Effector memory CD4-positive, alpha-beta T cell (primary cell): ENCODE results near the gene YTHDF1.
"Not testable (repeated sequence)": the region's sequence is repeated elsewhere in the genome, so short reads cannot be mapped to it uniquely, and the experiment has no call there.

Experiments
- DNase-seq, 3 donors: peaks; one replicate each; pipeline ENCODE4 v3.0.0-alpha.2; 2020
- H3K27ac ChIP-seq: 2 replicates; pipeline ENCODE4 v1.7.0; 2013; ENCODE audit warnings: mild to moderate bottlenecking, low read length, moderate library complexity; ENCODE audit not compliant: insufficient read depth, poor library complexity, severe bottlenecking
- H3K27me3 ChIP-seq: replicated peaks from 2 replicates; pipeline ENCODE4 v1.7.0; 2013; ENCODE audit warnings: mild to moderate bottlenecking, low read length; ENCODE audit not compliant: insufficient read depth, control insufficient read depth, poor library complexity, severe bottlenecking
- H3K36me3 ChIP-seq: 2 replicates; pipeline ENCODE4 v1.7.0; 2013; ENCODE audit warnings: mild to moderate bottlenecking, low read length, moderate library complexity; ENCODE audit not compliant: control insufficient read depth, insufficient read depth
- H3K4me1 ChIP-seq: 2 replicates; pipeline ENCODE4 v1.7.0; 2013; ENCODE audit warnings: low read length, mild to moderate bottlenecking; ENCODE audit not compliant: control insufficient read depth, insufficient read depth, poor library complexity, severe bottlenecking
- H3K4me3 ChIP-seq: 2 replicates; pipeline ENCODE4 v1.7.0; 2013; ENCODE audit warnings: low read length, low read depth, mild to moderate bottlenecking; ENCODE audit not compliant: insufficient read depth, poor library complexity, severe bottlenecking
- H3K9me3 ChIP-seq: 2 replicates; pipeline ENCODE4 v1.7.0; 2013; ENCODE audit warnings: mild to moderate bottlenecking, low read length, moderate library complexity; ENCODE audit not compliant: control insufficient read depth

Gene YTHDF1

GRCh38 chr20:63257629-63258028 is 41.7 kb upstream of the YTHDF1 start:
- H3K9me3 ChIP-seq, result no peaks in the 10 kb centered on the region
- peaks cover 26% of the 10 kb centered on the region for H3K27me3 ChIP-seq
- DNase-seq, result no peak
- no peaks in the 10 kb centered on the region for H3K36me3 ChIP-seq
- H3K4me1 ChIP-seq, result peaks cover 7% of the 10 kb centered on the region
- H3K27ac ChIP-seq, result no peak overlapping the region
- H3K4me3 ChIP-seq, result no peak overlapping the region

GRCh38 chr20:63256954-63257353 is 41.0 kb upstream of the YTHDF1 start:
- Histone ChIP-seq H3K36me3 (no peaks in the 10 kb centered on the region), H3K4me3 (no peak overlapping the region), H3K9me3 (no peaks in the 10 kb centered on the region), H3K4me1 (peaks cover 7% of the 10 kb centered on the region), H3K27me3 (peaks cover 26% of the 10 kb centered on the region), H3K27ac (no peak overlapping the region)
- no peak for DNase-seq

- Histone ChIP-seq H3K27me3 (peaks cover 31% of the 10 kb centered on the region), H3K4me3 (no peak overlapping the region), H3K27ac (no peak overlapping the region), H3K9me3 (no peaks in the 10 kb centered on the region), H3K36me3 (no peaks in the 10 kb centered on the region), H3K4me1 (peaks cover 7% of the 10 kb centered on the region)
- DNase-seq, result no peak
Measured at GRCh38 chr20:63255931-63256704, 40.2 kb upstream of the YTHDF1 start.

- no peak overlapping the region for H3K4me3 ChIP-seq
- no peaks in the 10 kb centered on the region for H3K36me3 ChIP-seq
- H3K9me3 ChIP-seq, result no peaks in the 10 kb centered on the region
- H3K27me3 ChIP-seq, result peaks cover 31% of the 10 kb centered on the region
- DNase-seq, result no peak
- no peak overlapping the region for H3K27ac ChIP-seq
- H3K4me1 ChIP-seq, result peaks cover 7% of the 10 kb centered on the region
Measured at GRCh38 chr20:63254606-63255384, 38.9 kb upstream of the YTHDF1 start.

GRCh38 chr20:63254232-63254605 is 38.3 kb upstream of the YTHDF1 start, which contains the start of gene NKAIN4:
Gene NKAIN4 (minus strand): TSS chr20:63254463. CDS start chr20:63254450, 13 bp downstream.
- no peak for DNase-seq
- H3K4me3 ChIP-seq, result no peak within 1 kb of the TSS
- peaks cover 31% of the 10 kb centered on the region for H3K27me3 ChIP-seq
- H3K27ac ChIP-seq, result no peak within 1 kb of the TSS
- H3K9me3 ChIP-seq, result no peaks in the 10 kb centered on the region
- peaks cover 7% of the 10 kb centered on the region for H3K4me1 ChIP-seq
- H3K36me3 ChIP-seq, result no peaks in the 10 kb centered on the region

- Histone ChIP-seq H3K27me3 (peaks cover 32% of the 10 kb centered on the region), H3K27ac (no peak overlapping the region)
Measured at GRCh38 chr20:63253438-63254231, 37.7 kb upstream of the YTHDF1 start.

GRCh38 chr20:63253065-63253437 is 37.1 kb upstream of the YTHDF1 start:
- H3K4me3 ChIP-seq, result no peak overlapping the region
- no peaks in the 10 kb centered on the region for H3K36me3 ChIP-seq
- no peak for DNase-seq
- H3K27me3 ChIP-seq, result peaks cover 34% of the 10 kb centered on the region
- peaks cover 7% of the 10 kb centered on the region for H3K4me1 ChIP-seq
- H3K9me3 ChIP-seq, result no peaks in the 10 kb centered on the region
- no peak overlapping the region for H3K27ac ChIP-seq

More at GRCh38 chr20:63253438-63254231, 37.7 kb upstream of the YTHDF1 start:
- Histone ChIP-seq H3K4me3 (no peak overlapping the region), H3K36me3 (no peaks in the 10 kb centered on the region), H3K4me1 (peaks cover 7% of the 10 kb centered on the region), H3K9me3 (no peaks in the 10 kb centered on the region)
- no peak for DNase-seq

GRCh38 chr20:63252284-63252711 is 36.4 kb upstream of the YTHDF1 start:
- peaks cover 7% of the 10 kb centered on the region for H3K4me1 ChIP-seq
- H3K36me3 ChIP-seq, result no peaks in the 10 kb centered on the region
- no peak overlapping the region for H3K4me3 ChIP-seq
- no peaks in the 10 kb centered on the region for H3K9me3 ChIP-seq
- no peak for DNase-seq
- H3K27ac ChIP-seq, result no peak overlapping the region
- H3K27me3 ChIP-seq, result peaks cover 40% of the 10 kb centered on the region

GRCh38 chr20:63251350-63251749 is 35.4 kb upstream of the YTHDF1 start:
- H3K27me3 ChIP-seq, result peaks cover 34% of the 10 kb centered on the region
- not testable (repeated sequence) for H3K4me1 ChIP-seq, H3K36me3 ChIP-seq, DNase-seq, H3K9me3 ChIP-seq, H3K27ac ChIP-seq, H3K4me3 ChIP-seq
